Dendritic cell treated with granulocyte-macrophage colony-stimulating factor and Interleukin-4, amounts not matched to agents 40 ng/mL and 50 ng/mL, for 4 days (primary cell): ENCODE data around the gene SULT2B1.

Source experiments
- H3K27ac Mint-ChIP-seq: one replicate; pipeline ENCODE4 v1.8.0; 2022; ENCODE audit warnings: mild to moderate bottlenecking, mixed read lengths
- H3K27me3 Mint-ChIP-seq: one replicate; pipeline ENCODE4 v1.8.0; 2022; ENCODE audit warnings: mild to moderate bottlenecking, mixed read lengths
- H3K36me3 Mint-ChIP-seq: one replicate; pipeline ENCODE4 v1.8.0; 2022; ENCODE audit warnings: low read depth, mixed read lengths
- H3K4me1 Mint-ChIP-seq: one replicate; pipeline ENCODE4 v1.8.0; 2022; ENCODE audit warnings: low read depth, mixed read lengths
- H3K4me3 Mint-ChIP-seq: one replicate; pipeline ENCODE4 v1.8.0; 2022; ENCODE audit warnings: mild to moderate bottlenecking, moderate library complexity, mixed read lengths
- H3K9me3 Mint-ChIP-seq: one replicate; pipeline ENCODE4 v1.8.0; 2022; ENCODE audit warnings: mixed read lengths
- intact Hi-C: fragments of 100-400 bp; cut with micrococcal nuclease; formaldehyde crosslinking; loops from one replicate; pipeline ENCODE4 v1.15.0; 2022

SULT2B1 gene

GRCh38 chr19:48639483-48640375 is 87.8 kb downstream of the SULT2B1 start:
- Mint-ChIP-seq H3K27ac (peak overlapping the region; percentile 94), H3K36me3 (peaks cover 45% of the 10 kb centered on the region), H3K4me1 (peaks cover 48% of the 10 kb centered on the region), H3K9me3 (no peaks in the 10 kb centered on the region), H3K4me3 (peak overlapping the region; percentile 43), H3K27me3 (no peaks in the 10 kb centered on the region)
- intact Hi-C loops: loop anchor here (10.0 kb wide), 1 partner anchor 145 kb away; no protein-coding TSS in a partner anchor

GRCh38 chr19:48641850-48642249 is 89.9 kb downstream of the SULT2B1 start:
- Mint-ChIP-seq H3K27me3 (no peaks in the 10 kb centered on the region), H3K4me3 (no peak overlapping the region), H3K36me3 (peaks cover 27% of the 10 kb centered on the region), H3K9me3 (no peaks in the 10 kb centered on the region), H3K27ac (no peak overlapping the region), H3K4me1 (peaks cover 56% of the 10 kb centered on the region)
- intact Hi-C loops: loop anchor here (10.0 kb wide), 1 partner anchor 143 kb away; no protein-coding TSS in a partner anchor

GRCh38 chr19:48642862-48643261 is 90.9 kb downstream of the SULT2B1 start:
- no peaks in the 10 kb centered on the region for H3K27me3 Mint-ChIP-seq
- intact Hi-C loops: loop anchor here (10.0 kb wide), 1 partner anchor 142 kb away; no protein-coding TSS in a partner anchor

GRCh38 chr19:48644355-48644754 is 92.4 kb downstream of the SULT2B1 start:
- H3K36me3 Mint-ChIP-seq: peaks cover 6% of the 10 kb centered on the region
- H3K4me3 Mint-ChIP-seq: no peak overlapping the region
- no peak overlapping the region for H3K27ac Mint-ChIP-seq
- no peaks in the 10 kb centered on the region for H3K27me3 Mint-ChIP-seq
- intact Hi-C loops: loop anchor here (10.0 kb wide), 1 partner anchor 140 kb away; no protein-coding TSS in a partner anchor
- no peaks in the 10 kb centered on the region for H3K9me3 Mint-ChIP-seq
- peaks cover 55% of the 10 kb centered on the region for H3K4me1 Mint-ChIP-seq

More at GRCh38 chr19:48642862-48643261, 90.9 kb downstream of the SULT2B1 start:
- Mint-ChIP-seq H3K4me1 (peaks cover 59% of the 10 kb centered on the region), H3K36me3 (peaks cover 20% of the 10 kb centered on the region), H3K27ac (no peak overlapping the region), H3K4me3 (no peak overlapping the region), H3K9me3 (no peaks in the 10 kb centered on the region)

GRCh38 chr19:48644839-48645619 is 93.1 kb downstream of the SULT2B1 start:
- Mint-ChIP-seq H3K27ac (peak overlapping the region; percentile 73), H3K27me3 (no peaks in the 10 kb centered on the region), H3K9me3 (no peaks in the 10 kb centered on the region), H3K36me3 (peaks cover under 1% of the 10 kb centered on the region), H3K4me3 (peak overlapping the region; percentile 71), H3K4me1 (peaks cover 53% of the 10 kb centered on the region)
- intact Hi-C loops: loop anchor here (5.0 to 10.0 kb wide), 2 partner anchors 140 to 322 kb away; partner anchors contain the start of gene FTL

DNA sequence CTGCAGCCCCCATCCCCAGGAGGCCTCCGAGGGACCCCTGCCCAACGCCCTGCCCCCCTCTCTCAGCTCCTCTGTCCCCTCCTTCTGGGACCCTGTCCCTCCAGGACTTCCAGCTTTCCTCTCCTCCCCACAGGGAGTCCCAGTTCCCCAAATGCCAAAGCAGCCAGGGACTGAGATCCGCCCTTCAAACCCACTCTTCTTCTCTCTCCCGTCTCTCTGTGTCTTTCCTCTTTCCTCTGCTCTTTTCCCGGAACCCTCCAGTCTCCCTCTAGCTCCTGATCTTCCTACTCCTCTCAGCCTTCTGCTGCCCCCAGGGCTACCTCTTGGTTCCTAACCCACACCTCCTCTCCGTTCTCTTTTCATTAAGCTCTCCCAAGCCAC is 93.6 kb downstream of the SULT2B1 start:
- Mint-ChIP-seq H3K4me1 (peaks cover 50% of the 10 kb centered on the region), H3K4me3 (peak overlapping the region; percentile 71), H3K9me3 (no peaks in the 10 kb centered on the region), H3K36me3 (no peaks in the 10 kb centered on the region), H3K27ac (peak overlapping the region; percentile 73), H3K27me3 (no peaks in the 10 kb centered on the region)
- intact Hi-C loops: loop anchor here (5.0 to 10.0 kb wide), 2 partner anchors 139 to 322 kb away; partner anchors contain the start of gene FTL

DNA sequence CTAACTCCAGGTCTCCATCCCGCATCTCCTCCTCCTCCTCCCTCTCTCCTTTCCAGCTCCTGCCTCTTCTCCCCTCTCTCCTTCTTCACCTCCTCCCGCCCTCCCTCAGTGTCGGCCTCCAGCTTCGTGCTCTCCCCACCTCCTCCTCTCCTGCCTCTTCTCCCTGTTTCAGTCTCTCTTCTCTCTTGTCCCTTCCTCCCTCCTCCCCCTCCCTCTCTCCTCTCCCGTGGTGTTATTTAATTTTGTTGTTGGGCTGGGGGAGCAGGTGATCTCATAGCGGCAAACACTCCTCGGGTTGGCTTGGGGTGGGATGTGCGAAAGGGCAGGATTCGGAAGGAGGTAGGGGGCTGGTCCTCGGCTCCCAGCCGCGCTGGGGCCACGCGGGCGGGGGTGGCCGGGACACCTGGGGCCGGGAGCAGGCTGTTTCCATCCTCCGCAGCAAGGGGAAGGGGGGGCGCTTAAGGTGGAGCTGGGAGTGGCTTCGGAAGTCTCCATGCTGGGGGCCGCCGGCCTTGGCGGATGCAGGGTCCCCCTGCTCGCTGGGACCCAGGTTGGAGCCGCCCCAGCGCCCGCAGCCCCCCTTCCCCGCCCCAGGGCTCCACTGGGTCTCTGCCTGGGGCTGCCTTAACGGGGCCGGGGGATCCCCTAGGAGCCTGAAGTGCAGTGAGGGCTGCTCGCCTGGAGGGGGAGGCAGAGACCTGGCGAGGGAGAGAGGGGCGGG is 94.2 kb downstream of the SULT2B1 start, which contains the start of gene CA11:
Gene CA11 (minus strand): TSS at position 187 of the 721 bp plus-strand sequence. CDS start 555 bp downstream, outside the sequence.
- no peaks in the 10 kb centered on the region for H3K27me3 Mint-ChIP-seq
- H3K36me3 Mint-ChIP-seq: no peaks in the 10 kb centered on the region
- H3K4me1 Mint-ChIP-seq: peaks cover 50% of the 10 kb centered on the region
- H3K4me3 Mint-ChIP-seq: peak within 1 kb of the TSS; percentile 71
- intact Hi-C loops: loop anchor here (2.0 to 10.0 kb wide), 3 partner anchors 139 to 321 kb away; partner anchors contain the start of gene FTL
- no peaks in the 10 kb centered on the region for H3K9me3 Mint-ChIP-seq
- H3K27ac Mint-ChIP-seq: peak within 1 kb of the TSS; percentile 73

DNA sequence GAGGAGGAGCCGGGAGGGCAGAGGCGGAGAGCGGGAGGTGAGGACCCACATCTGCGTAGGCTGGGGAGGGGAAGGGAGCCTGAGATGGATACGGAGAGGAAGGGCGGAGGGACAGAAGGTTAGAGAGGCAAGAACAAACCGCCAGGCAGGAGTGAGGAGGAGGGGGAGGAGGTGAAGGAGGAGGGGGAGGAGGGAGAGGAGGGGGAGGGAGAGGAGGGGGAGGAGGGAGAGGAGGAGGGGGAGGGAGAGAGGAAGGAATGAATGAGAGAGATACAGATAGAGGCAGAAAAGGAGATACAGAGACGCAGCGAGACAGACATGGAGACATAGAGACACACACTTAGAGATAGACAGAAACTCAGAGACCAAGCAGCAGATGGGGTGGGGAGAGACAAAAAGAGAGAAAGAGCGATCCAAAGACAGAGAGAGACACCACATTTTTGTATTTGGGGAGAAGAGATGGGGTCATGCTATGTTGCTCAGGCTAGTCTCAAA is 94.8 kb downstream of the SULT2B1 start:
- Mint-ChIP-seq H3K4me1 (peaks cover 52% of the 10 kb centered on the region), H3K4me3 (peak overlapping the region; percentile 71), H3K27me3 (no peaks in the 10 kb centered on the region), H3K27ac (peak overlapping the region; percentile 73), H3K36me3 (no peaks in the 10 kb centered on the region), H3K9me3 (no peaks in the 10 kb centered on the region)
- intact Hi-C loops: loop anchor here (2.0 to 10.0 kb wide), 3 partner anchors 138 to 321 kb away; partner anchors contain the start of gene FTL

GRCh38 chr19:48648134-48648533 is 96.2 kb downstream of the SULT2B1 start:
- Mint-ChIP-seq H3K27ac (peak overlapping the region; percentile 73), H3K36me3 (no peaks in the 10 kb centered on the region), H3K9me3 (no peaks in the 10 kb centered on the region), H3K4me3 (no peak overlapping the region), H3K27me3 (no peaks in the 10 kb centered on the region), H3K4me1 (peaks cover 64% of the 10 kb centered on the region)
- intact Hi-C loops: loop anchor here (5.0 to 10.0 kb wide), 2 partner anchors 137 to 319 kb away; partner anchors contain the start of gene FTL
